HEK293T (cell line): Measurements from ENCODE around the gene POLR1G.
A peak's percentile ranks its signal among the peaks of the same experiment; 100 is the strongest.

Experiments
- CTCF ChIA-PET: fragments of 350-600 bp; formaldehyde crosslinking; extraction: SDS; loops from one replicate; lab custom pipeline; 2021; ENCODE audit warnings: antibody characterized with exemption, inconsistent platforms; lab: Yijun Ruan, JAX
- POLR2A ChIA-PET: fragments of 350-600 bp; formaldehyde crosslinking; extraction: SDS; loops from one replicate; lab custom pipeline; 2020; ENCODE audit warnings: antibody characterized with exemption, inconsistent platforms; lab: Yijun Ruan, JAX
- DNase-seq: peaks from one replicate; pipeline ENCODE4 v3.0.0; 2012; ENCODE audit warnings: mixed read lengths; ENCODE audit errors: extremely low spot score
- ARNT ChIP-seq: fragments of 450-650 bp; IDR thresholded peaks from 2 replicates; pipeline ENCODE4 v1.6.1; 2017; ENCODE audit warnings: mild to moderate bottlenecking
- BHLHE40 ChIP-seq: fragments of 450-650 bp; IDR thresholded peaks from 2 replicates; pipeline ENCODE4 v1.6.1; 2016; ENCODE audit warnings: mild to moderate bottlenecking, moderate library complexity, borderline replicate concordance
- CTBP1 ChIP-seq: fragments of 450-650 bp; IDR thresholded peaks from 2 replicates; pipeline ENCODE4 v1.6.1; 2016; ENCODE audit warnings: borderline replicate concordance
- ELF4 ChIP-seq: fragments of 450-650 bp; IDR thresholded peaks from 2 replicates; pipeline ENCODE4 v1.6.1; 2017; ENCODE audit warnings: antibody characterized with exemption
- FOXA1 ChIP-seq: fragments of 450-650 bp; IDR thresholded peaks from 2 replicates; pipeline ENCODE4 v1.6.1; 2016; ENCODE audit warnings: mild to moderate bottlenecking
- FOXK2 ChIP-seq: fragments of 450-650 bp; IDR thresholded peaks from 2 replicates; pipeline ENCODE4 v1.6.1; 2016; ENCODE audit warnings: mild to moderate bottlenecking
- FOXM1 ChIP-seq: fragments of 450-650 bp; IDR thresholded peaks from 2 replicates; pipeline ENCODE4 v1.6.1; 2017; ENCODE audit warnings: mild to moderate bottlenecking, borderline replicate concordance
- HDGF ChIP-seq: fragments of 450-650 bp; IDR thresholded peaks from 2 replicates; pipeline ENCODE4 v1.6.1; 2017; ENCODE audit warnings: antibody characterized with exemption, borderline replicate concordance
- L3MBTL2 ChIP-seq: fragments of 450-650 bp; conservative IDR thresholded peaks from 2 replicates; pipeline ENCODE4 v1.6.1; 2016; ENCODE audit warnings: mild to moderate bottlenecking
- LEF1 ChIP-seq: fragments of 450-650 bp; IDR thresholded peaks from 2 replicates; pipeline ENCODE4 v1.6.1; 2017; ENCODE audit warnings: mild to moderate bottlenecking, borderline replicate concordance
- NFRKB ChIP-seq: fragments of 450-650 bp; IDR thresholded peaks from 2 replicates; pipeline ENCODE4 v1.6.1; 2016; ENCODE audit warnings: mild to moderate bottlenecking, moderate library complexity
- SP1 ChIP-seq: fragments of 450-650 bp; IDR thresholded peaks from 2 replicates; pipeline ENCODE4 v1.6.1; 2017
- SUZ12 ChIP-seq: fragments of 450-650 bp; IDR thresholded peaks from 2 replicates; pipeline ENCODE4 v1.6.1; 2016; ENCODE audit warnings: mild to moderate bottlenecking
- TARDBP ChIP-seq: fragments of 450-650 bp; IDR thresholded peaks from 2 replicates; pipeline ENCODE4 v1.6.1; 2016
- ZNF384 ChIP-seq: fragments of 450-650 bp; IDR thresholded peaks from 2 replicates; pipeline ENCODE4 v1.6.1; 2016
- TF ChIP-seq, protein P1 (sequence below): fragments of 450-650 bp; IDR thresholded peaks from 2 replicates; pipeline ENCODE4 v1.6.1; 2016

Gene POLR1G

DNA sequence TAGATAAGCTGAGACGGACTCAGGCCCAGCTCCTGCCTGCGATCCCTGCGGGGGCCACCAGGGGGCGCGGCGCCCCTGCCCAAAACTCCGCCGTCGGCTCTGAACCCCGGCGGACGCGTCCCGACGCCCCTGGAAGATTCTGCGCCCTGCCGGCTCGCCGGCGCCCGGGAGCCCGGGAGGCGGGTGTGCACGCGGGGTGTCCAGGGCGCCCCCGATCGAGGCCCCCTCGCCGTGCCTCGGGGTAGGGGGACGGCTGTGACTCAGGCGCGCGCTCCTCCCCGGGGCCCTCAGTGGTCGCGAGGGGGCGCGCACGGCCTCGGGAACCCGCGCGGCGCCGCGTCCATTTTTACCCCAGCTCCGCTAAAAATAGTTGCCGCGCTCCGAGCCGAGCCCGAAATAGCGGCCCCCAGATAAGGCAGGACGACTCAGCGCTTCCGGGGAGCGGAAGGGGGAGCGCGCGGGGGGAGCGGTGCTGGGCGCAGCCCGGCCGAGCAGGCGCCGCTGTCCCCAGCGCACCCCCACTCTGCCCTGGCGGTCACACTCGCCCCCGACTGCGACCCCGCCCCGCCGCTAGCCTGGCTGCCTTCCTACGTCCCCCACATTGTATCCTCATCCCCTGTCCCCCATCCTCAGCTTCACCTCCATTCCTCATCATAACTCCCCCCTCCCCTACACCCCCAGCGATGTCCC, 33.3 kb downstream of the POLR1G start:
- peak; percentile 73 for DNase-seq
- ChIA-PET CTCF (interaction anchor here (0.6 to 3.0 kb wide), 19 partner anchors 9 to 1674 kb away, joined by 3 to 93 read pairs (median 4); partner anchors contain the start of genes ERCC1, FOSB, PPP1R13L and ZC3H4), POLR2A (interaction anchor here (0.6 to 2.4 kb wide), 12 partner anchors 9 to 45 kb away, joined by 3 to 20 read pairs (median 6); partner anchors contain the start of genes ERCC1 and FOSB)

DNA sequence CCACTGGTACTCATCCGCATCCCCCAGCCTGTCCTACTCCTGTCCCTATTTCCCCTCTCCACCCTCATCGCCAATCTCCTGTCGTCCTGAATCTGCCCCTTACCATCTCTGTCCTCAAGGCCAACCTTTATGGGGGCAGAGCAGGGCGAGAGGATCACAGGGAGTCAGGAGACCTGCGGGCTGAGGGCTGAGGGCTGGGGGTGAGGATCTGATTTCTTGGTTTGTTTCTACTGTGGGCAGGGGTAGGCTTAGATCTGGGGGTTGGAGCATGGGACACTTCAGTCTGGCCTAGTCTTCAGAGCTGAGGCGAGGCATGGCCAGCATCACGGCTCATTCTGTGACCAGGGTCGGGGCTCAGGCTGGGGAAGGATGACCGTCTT, 33.8 kb downstream of the POLR1G start:
- ChIA-PET POLR2A (interaction anchor here (0.9 to 2.4 kb wide), 11 partner anchors 10 to 45 kb away, joined by 3 to 20 read pairs (median 7); partner anchors contain the start of genes ERCC1 and FOSB), CTCF (interaction anchor here (0.6 to 3.0 kb wide), 8 partner anchors 9 to 45 kb away, joined by 3 to 93 read pairs (median 6); no protein-coding TSS in a partner anchor)
- no peak for TF ChIP-seq NFRKB
- no peak for TF ChIP-seq FOXM1
- TF ChIP-seq, protein P1, sequence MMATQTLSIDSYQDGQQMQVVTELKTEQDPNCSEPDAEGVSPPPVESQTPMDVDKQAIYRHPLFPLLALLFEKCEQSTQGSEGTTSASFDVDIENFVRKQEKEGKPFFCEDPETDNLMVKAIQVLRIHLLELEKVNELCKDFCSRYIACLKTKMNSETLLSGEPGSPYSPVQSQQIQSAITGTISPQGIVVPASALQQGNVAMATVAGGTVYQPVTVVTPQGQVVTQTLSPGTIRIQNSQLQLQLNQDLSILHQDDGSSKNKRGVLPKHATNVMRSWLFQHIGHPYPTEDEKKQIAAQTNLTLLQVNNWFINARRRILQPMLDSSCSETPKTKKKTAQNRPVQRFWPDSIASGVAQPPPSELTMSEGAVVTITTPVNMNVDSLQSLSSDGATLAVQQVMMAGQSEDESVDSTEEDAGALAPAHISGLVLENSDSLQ, result no peak
- TF ChIP-seq ELF4, result no peak
- TF ChIP-seq LEF1, result no peak
- TF ChIP-seq FOXK2, result no peak
- no peak for TF ChIP-seq SP1
- TF ChIP-seq TARDBP, result no peak
- TF ChIP-seq FOXA1, result no peak
- no peak for TF ChIP-seq L3MBTL2
- TF ChIP-seq SUZ12, result no peak
- TF ChIP-seq ARNT, result no peak
- no peak for TF ChIP-seq CTBP1
- no peak for TF ChIP-seq HDGF
- no peak for TF ChIP-seq BHLHE40
- no peak for TF ChIP-seq ZNF384
- DNase-seq, result no peak

More for the DNA sequence above, 33.3 kb downstream of the POLR1G start:
- TF ChIP-seq L3MBTL2, result no peak
- TF ChIP-seq LEF1, result peak; percentile 32; the same call in 1 of the 2 replicates

DNA sequence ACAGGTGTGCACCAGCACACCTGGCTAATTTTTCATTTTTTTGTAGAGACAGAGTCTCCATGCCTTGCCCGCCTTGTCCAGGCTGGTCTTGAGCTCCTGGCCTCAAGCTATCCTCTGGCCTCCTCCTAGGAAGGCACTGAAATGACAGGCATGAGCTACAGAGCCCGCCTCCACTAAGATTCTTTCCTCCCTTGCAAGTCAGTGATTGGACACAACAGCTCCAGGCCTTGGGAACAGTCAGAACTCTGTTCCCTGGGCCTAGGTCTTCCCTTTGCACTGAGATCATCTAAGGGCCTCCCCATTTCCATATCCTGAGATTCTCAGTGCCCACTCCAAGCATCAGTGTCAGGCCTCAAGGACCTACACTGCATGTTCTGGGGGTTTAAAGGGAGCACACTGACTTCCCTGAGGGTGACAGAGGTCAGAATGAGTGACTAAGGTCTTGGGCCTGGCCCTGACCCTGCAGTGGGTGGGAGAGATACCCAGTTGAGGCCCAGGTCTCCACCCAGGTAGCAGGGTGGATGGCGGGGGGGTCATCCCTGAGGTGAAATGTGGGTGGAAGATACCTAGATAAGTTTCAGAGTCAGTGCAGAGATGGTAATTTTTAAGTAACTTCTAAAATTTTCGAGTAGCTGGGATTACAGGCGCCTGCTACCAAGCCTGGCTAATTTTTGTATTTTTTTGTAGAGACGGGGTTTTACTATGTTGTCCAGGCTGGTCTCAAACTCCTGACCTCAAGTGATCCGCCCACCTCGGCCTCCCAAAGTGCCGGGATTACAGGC, 34.6 kb downstream of the POLR1G start:
- no peak for DNase-seq
- TF ChIP-seq, protein P1, result peak; percentile 71; the same call in 1 of the 2 replicates
- TF ChIP-seq ELF4, result no peak
- CTCF ChIA-PET, result interaction anchor here (0.7 to 3.0 kb wide), 6 partner anchors 8 to 44 kb away, joined by 3 to 93 read pairs (median 4); no protein-coding TSS in a partner anchor
- POLR2A ChIA-PET, result interaction anchor here (0.9 to 2.4 kb wide), 6 partner anchors 15 to 44 kb away, joined by 3 to 9 read pairs (median 6); partner anchors contain the start of gene FOSB

DNA sequence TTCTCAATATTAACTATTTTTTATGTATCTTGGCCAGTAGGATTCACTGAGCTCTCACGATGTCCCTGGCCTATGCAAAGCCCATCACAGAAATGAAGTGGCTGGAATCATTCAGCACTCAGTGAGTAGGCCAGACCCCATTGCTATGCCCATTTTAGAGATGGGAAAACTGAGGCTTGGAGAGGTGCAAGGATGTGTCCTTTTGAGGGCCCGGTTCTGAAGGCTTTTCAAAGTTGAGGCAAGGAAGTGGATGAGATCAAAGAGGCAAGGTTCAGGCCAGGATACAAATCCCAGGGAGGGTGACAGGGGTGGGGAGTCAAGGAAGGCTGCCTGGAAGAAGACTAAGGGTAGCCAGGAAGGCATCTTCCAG, 35.9 kb downstream of the POLR1G start:
- no peak for TF ChIP-seq HDGF
- TF ChIP-seq TARDBP, result no peak
- TF ChIP-seq LEF1, result no peak
- no peak for TF ChIP-seq FOXM1
- TF ChIP-seq ELF4, result no peak
- no peak for TF ChIP-seq L3MBTL2
- no peak for TF ChIP-seq CTBP1
- no peak for TF ChIP-seq ZNF384
- TF ChIP-seq ARNT, result no peak
- TF ChIP-seq SUZ12, result no peak
- TF ChIP-seq FOXK2, result no peak
- no peak for TF ChIP-seq NFRKB
- TF ChIP-seq, protein P1, result no peak
- no peak for TF ChIP-seq BHLHE40
- no peak for TF ChIP-seq SP1
- no peak for TF ChIP-seq FOXA1
- POLR2A ChIA-PET, result interaction anchor here (2.4 kb wide), 1 partner anchor 26 kb away, joined by 9 read pairs; the partner anchor contains the start of gene FOSB
- CTCF ChIA-PET, result no interaction called here
- DNase-seq, result no peak

DNA sequence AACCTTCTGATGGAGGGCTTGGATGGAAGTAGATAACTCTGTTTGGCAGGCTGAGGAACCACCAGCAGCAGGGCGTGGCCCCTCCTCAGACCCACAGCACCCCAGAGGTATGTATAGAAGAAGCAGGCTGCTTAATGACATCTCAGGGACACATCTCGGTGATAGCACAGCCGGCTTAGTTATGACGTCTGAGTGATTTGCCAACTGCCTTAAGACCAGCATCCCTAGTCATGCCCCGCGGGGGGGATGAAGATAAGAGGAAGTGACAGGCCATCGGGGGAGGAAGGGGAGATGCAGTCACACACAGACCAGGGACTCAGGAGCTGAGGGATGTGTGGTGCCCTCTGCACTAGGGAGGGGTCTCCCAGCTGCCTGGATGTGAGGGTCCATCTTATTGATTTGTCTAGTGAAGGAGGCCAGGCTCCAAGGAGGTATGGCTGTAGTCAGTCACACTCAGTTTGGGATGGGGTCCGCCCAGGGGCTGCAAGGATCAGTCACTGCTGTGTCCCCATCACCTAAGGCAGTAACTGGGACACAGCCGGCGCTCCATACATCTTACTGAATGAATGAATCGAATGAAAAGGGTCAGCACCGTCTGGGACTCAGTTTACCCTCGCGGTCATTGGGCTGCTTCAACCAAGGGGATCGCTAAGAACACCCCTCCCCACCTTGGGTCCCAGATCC, 36.5 kb downstream of the POLR1G start:
- TF ChIP-seq FOXM1, result no peak
- TF ChIP-seq, protein P1, result peak; percentile 13; the same call in 1 of the 2 replicates
- POLR2A ChIA-PET, result interaction anchor here (2.4 kb wide), 1 partner anchor 26 kb away, joined by 9 read pairs; the partner anchor contains the start of gene FOSB
- CTCF ChIA-PET, result no interaction called here
- no peak for DNase-seq
